T-helper 2 cell (primary cell): ENCODE results near the gene TAF6L.
A peak's percentile ranks its signal among the peaks of the same experiment; 100 is the strongest.
"Not testable (repeated sequence)": the region's sequence is repeated elsewhere in the genome, so short reads cannot be mapped to it uniquely, and the experiment has no call there.

Experiments used
- DNase-seq, 5 experiments: peaks; one replicate each; pipeline versions ENCODE4 v3.0.0 to v3.0.0-alpha.2; 2012 to 2022
- total RNA-seq, 2 donors: gene quantifications; one replicate each; lab custom pipeline; 2026; lab: John Stamatoyannopoulos, UW

Gene TAF6L
- total RNA-seq = 14.6 to 22.1 reads per million in 2 donors

GRCh38 chr11:62771144-62772021 is at the start of gene TAF6L:
TAF6L (plus strand) TSS chr11:62771396; CDS start chr11:62775784, 4,388 bp downstream.
- peak; percentile 82 to 95 (median 87) for DNase-seq

GRCh38 chr11:62721994-62722393 is 49.2 kb upstream of the TAF6L start:
- no peak for DNase-seq

GRCh38 chr11:62724171-62724570 is 47.0 kb upstream of the TAF6L start:
- no peak for DNase-seq

GRCh38 chr11:62725646-62726045 is 45.5 kb upstream of the TAF6L start:
- no peak for DNase-seq

- DNase-seq = no peak
These were observed 44.9 kb upstream of the TAF6L start for GRCh38 chr11:62726156-62726914.

- DNase-seq = no peak
These were observed 44.4 kb upstream of the TAF6L start for GRCh38 chr11:62726915-62727164.

GRCh38 chr11:62727165-62727871 is 43.9 kb upstream of the TAF6L start, which contains the start of gene HNRNPUL2:
HNRNPUL2 (minus strand) TSS chr11:62727457; CDS start chr11:62727156, 301 bp downstream.
- peak; percentile 95 to 100 (median 98) for DNase-seq

- peak; percentile 50 to 98 (median 79) for DNase-seq
These were observed 43.4 kb upstream of the TAF6L start for GRCh38 chr11:62727872-62728170.

GRCh38 chr11:62728171-62728988 is 42.8 kb upstream of the TAF6L start, which contains the start of gene TTC9C:
TTC9C (plus strand) TSS chr11:62728486; CDS start chr11:62728849, 363 bp downstream.
- peak; percentile 63 to 92 (median 76) for DNase-seq

GRCh38 chr11:62730076-62730475 is 41.1 kb upstream of the TAF6L start:
- DNase-seq = not testable (repeated sequence)

GRCh38 chr11:62732830-62733229 is 38.4 kb upstream of the TAF6L start:
- peak in 1 of 5 experiments; percentile 60 for DNase-seq

GRCh38 chr11:62737196-62737595 is 34.0 kb upstream of the TAF6L start:
- DNase-seq = no peak

- no peak for DNase-seq
These were observed 23.6 kb upstream of the TAF6L start for GRCh38 chr11:62747475-62748160.

GRCh38 chr11:62749931-62750330 is 21.3 kb upstream of the TAF6L start:
- DNase-seq = not testable (repeated sequence)

- no peak for DNase-seq
These were observed 18.9 kb upstream of the TAF6L start for GRCh38 chr11:62752177-62752785.

GRCh38 chr11:62752994-62753735 is 18.0 kb upstream of the TAF6L start:
- DNase-seq = no peak

GRCh38 chr11:62753736-62754603 is 17.2 kb upstream of the TAF6L start, which contains the start of gene ZBTB3:
ZBTB3 (minus strand) TSS chr11:62754160; CDS start chr11:62753664, 496 bp downstream.
- peak; percentile 91 to 100 (median 95) for DNase-seq

- DNase-seq = no peak
These were observed 16.0 kb upstream of the TAF6L start for GRCh38 chr11:62755086-62755615.
